Measurements from ENCODE around the gene EZH2.
A peak's percentile ranks its signal among the peaks of the same experiment; 100 is the strongest.

The EZH2 gene

DNA sequence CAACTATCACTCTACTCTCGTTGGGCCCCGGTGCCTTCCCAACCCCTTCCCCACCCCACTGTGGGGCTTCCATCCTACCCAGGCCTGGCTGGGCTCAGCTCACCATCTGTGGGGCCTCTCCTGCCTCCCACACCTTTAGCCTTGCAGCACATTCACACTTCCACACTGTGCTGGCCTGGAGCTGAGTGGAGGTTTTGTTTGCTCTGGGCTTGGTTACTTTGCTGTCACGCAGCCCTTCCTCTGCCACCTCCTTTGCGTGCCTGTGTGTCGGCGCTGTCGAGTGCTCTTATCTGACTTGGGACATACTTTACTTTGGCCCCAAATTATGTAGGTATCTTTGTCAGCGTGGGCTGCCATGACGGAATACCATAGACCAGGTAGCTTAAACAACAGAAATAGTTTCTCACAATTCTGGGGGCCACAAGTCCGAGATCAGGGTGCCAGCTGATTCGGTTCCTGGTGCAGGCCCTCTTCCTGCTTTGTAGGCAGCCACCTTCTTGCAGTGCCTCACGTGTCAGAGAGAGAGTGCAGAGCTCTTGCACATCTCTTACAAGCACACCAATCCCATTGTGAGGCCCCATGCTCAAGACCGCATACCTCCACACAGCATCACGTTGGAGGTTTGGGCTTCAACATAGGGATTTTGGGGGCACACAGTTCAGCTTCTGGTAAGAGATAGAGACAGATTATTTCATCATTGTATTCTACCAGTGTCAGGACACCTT is 96.4 kb downstream of the EZH2 start:
- no peak for DNase-seq (ENCODE audit: low read depth)
- TF ChIP-seq, protein P1, sequence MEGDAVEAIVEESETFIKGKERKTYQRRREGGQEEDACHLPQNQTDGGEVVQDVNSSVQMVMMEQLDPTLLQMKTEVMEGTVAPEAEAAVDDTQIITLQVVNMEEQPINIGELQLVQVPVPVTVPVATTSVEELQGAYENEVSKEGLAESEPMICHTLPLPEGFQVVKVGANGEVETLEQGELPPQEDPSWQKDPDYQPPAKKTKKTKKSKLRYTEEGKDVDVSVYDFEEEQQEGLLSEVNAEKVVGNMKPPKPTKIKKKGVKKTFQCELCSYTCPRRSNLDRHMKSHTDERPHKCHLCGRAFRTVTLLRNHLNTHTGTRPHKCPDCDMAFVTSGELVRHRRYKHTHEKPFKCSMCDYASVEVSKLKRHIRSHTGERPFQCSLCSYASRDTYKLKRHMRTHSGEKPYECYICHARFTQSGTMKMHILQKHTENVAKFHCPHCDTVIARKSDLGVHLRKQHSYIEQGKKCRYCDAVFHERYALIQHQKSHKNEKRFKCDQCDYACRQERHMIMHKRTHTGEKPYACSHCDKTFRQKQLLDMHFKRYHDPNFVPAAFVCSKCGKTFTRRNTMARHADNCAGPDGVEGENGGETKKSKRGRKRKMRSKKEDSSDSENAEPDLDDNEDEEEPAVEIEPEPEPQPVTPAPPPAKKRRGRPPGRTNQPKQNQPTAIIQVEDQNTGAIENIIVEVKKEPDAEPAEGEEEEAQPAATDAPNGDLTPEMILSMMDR (IDR thresholded peaks at IDR 0.05; ENCODE audit: low read length, missing control alignments), result no peak
- no peak overlapping the region for H3K4me3 ChIP-seq (replicated peaks; ENCODE audit: low read depth, low read length)

DNA sequence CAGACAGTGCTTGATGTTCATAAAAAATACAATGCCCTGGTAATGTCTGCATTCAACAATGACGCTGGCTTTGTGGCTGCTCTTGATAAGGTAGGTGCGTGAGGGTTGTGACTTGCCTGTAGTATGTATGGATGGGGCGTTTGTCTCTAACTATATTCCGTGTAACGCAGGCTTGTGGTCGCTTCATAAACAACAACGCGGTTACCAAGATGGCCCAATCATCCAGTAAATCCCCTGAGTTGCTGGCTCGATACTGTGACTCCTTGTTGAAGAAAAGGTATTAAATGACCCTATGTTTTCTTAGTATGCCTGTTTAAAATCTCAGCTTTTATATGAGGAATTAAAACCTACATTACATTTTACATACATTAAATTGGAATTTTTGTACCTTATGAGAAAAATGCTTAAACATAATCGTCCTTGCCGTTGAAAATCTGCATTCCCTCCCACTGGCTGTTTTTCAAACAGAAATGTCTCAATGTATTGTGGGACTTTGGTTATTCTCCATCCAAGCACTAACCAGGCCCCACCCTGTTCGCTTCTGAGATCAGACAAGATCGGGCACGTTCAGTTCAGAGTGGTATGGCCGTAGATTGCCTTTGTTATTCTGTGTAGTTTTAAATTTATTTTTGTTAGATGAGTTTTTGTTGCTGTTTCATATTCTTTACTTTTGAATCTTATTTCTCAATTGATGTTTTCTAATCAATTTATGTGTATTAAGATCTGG is 100.1 kb downstream of the EZH2 start:
- TF ChIP-seq, protein P1 (IDR thresholded peaks at IDR 0.05; ENCODE audit: low read length, missing control alignments), result no peak
- no peak overlapping the region for H3K4me3 ChIP-seq (replicated peaks; ENCODE audit: low read depth, low read length)

DNA sequence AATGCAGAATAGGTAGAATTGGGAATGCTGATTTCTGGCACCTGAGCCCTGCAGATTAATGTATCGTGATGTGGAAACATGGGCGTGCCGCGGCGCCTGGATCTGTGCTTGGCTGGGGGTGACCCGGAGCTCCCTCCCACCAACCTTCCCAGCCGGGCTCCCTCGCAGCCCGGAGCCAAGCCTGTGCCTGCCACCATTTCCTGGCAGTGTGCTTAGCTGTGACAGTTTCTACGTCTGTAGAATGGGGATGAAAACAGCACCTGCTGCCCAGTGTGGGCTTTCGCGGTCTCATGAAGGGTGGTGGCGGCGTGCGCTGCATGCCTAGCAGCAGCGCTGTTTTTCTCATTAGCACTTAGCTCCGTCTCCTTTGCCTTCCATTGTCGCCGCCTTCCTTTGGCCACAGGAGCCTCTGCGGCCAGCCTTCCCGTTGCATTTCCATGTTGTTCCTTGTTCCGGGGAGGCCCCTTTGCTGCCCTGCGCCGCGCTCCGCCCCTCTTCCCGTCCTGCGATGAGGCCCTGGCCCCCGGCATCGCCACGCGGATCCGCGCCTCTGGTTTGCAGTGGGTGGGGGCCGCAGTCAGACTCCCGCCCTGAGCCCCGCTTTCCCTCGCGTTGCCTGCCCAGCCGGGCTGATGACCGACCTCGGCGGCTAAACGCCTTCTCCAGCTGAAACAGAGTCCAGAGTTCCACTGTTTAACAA is 101.2 kb downstream of the EZH2 start:
- H3K4me3 ChIP-seq (replicated peaks; ENCODE audit: low read depth, low read length), result no peak overlapping the region
- TF ChIP-seq, protein P1 (IDR thresholded peaks at IDR 0.05; ENCODE audit: low read length, missing control alignments), result no peak
- DNase-seq (ENCODE audit: low read depth), result no peak

More for the DNA sequence above, 100.1 kb downstream of the EZH2 start:
- no peak for DNase-seq (ENCODE audit: low read depth)

DNA sequence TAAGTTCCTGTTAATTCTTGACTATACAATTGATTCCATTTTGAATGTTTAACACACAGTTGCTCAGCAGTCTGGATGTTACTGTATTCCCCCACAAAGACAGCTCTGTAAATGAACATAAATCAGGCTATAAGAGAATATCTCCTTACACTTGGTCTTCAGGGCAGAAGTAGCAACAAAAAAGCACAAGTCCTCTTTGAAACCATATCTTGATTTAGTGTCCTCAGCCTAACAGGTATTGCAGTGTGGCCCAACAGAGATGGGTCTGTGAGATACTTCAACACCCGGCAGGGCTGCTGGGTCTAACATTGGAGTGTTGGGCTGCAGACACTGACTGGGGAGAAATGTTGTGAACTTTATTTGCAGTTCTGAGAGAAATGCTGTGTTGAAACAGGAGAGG is 109.6 kb downstream of the EZH2 start:
- no peak for DNase-seq (ENCODE audit: low read depth)
- no peak overlapping the region for H3K4me3 ChIP-seq (replicated peaks; ENCODE audit: low read depth, low read length)
- TF ChIP-seq, protein P1 (IDR thresholded peaks at IDR 0.05; ENCODE audit: low read length, missing control alignments), result no peak

DNA sequence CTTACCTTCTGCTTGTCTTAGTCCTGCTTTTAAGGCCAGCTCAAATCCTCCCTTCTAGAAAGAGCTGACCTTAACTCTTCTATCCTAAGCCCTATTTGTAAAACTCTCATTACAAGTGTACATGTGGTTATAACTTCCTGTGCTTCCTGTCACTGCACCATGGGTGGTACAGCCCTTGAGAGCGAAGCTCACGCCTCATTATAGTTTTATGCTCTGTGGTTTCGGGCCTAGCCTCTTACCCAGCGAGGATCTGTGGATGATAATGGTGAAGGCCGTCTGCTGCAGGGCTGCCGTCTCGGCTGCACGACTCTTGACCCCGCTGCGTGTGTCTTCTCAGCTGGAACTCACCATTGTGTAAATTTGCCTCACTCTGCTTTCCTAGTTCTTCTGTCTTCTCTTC is 110.8 kb downstream of the EZH2 start:
- no peak overlapping the region for H3K4me3 ChIP-seq (replicated peaks; ENCODE audit: low read depth, low read length)
- no peak for DNase-seq (ENCODE audit: low read depth)
- TF ChIP-seq, protein P1 (IDR thresholded peaks at IDR 0.05; ENCODE audit: low read length, missing control alignments), result no peak

DNA sequence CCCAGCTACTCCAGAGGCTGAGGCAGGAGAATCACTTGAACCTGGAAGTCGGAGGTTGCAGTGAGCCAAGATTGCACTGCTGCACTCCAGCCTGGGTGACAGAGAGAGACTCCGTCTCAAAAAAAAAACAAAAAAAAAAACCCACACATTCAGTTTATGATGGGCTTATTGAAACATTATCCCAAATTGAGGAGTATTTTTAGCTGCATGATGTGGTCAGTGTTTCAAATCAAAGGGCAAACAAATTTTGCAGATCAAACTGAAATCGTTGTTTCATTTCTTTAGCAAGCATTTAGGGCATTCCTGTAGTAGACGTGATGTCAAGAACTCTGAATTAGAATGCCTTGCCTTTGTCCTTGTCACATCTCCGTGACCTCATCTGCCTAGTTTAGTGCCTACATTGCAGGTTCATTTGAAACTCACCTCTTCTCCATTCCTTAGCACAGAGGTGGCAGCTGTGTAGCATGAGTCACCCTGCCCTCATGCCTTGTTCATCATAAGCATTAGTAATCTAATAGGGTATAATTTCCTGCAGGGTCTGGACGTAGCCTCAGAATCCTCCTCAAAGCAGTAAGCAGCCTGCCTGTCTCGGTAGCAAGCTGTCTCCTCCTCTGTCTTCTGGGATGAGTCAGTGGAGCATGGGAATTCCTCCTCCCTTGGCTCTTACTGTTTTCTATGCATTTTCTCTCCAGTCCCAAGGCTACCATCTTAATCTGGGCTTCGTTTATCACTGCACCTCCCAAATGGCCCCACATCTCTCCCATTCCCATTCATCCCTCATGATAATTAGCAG is 111.6 kb downstream of the EZH2 start:
- TF ChIP-seq, protein P1 (IDR thresholded peaks at IDR 0.05; ENCODE audit: low read length, missing control alignments), result no peak
- DNase-seq (ENCODE audit: low read depth), result peak; percentile 80
- H3K4me3 ChIP-seq (replicated peaks; ENCODE audit: low read depth, low read length), result no peak overlapping the region

Measured in fibroblast of pulmonary artery (primary cell).